GM20000 (cell line): Measurements from ENCODE around the gene RABGAP1L.

Experiments used
- DNase-seq: peaks from one replicate; pipeline ENCODE4 v3.0.0; 2012; ENCODE audit warnings: low spot score
- CTCF ChIP-seq: IDR thresholded peaks from 2 replicates; pipeline ENCODE4 v1.5.1; 2012; ENCODE audit warnings: mild to moderate bottlenecking, control low read depth; ENCODE audit errors: extremely low read depth, missing control alignments

RABGAP1L gene

DNA sequence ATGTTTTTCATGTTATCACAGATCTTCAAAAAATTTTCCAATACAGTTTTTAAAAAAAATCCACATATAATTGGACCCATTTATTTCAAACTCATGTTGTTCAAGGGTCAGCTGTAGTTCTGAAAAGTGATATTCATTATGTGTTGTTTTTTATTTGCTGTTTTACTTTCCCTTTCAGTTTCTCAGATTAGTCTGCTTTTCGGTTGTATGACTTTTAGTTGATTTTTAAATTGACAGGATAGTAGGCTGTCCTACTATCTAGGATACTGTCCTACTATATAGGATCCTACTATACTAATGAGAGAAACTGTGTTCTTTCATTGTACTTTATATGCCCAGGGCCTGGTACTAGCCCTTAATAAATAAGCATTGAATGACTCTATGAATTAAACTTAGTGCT, 254.9 kb downstream of the RABGAP1L start:
- no peak for DNase-seq
- no peak for TF ChIP-seq CTCF

GRCh38 chr1:174415506-174415905, 256.2 kb downstream of the RABGAP1L start:
- TF ChIP-seq CTCF: no peak
- no peak for DNase-seq

DNA sequence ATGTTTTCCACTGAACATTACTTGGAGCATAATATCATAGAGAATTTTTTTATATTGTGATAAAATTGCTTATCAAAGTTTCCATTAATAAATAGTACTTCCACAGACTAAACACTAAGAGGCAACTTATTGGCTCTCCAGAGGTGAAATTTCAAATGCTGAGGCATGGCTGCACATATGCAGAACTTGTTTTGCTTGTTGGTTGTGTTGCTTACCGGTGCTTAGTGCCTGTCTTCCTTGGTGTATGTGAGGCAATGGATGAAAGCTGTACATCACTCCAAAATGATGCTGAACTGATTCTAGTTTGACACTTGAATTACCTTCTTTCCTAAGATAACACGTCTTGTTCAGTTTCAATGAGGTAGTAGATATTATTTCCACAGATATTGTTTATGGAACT, 258.6 kb downstream of the RABGAP1L start:
- no peak for DNase-seq
- TF ChIP-seq CTCF: no peak

GRCh38 chr1:174425121-174425520, 265.8 kb downstream of the RABGAP1L start:
- TF ChIP-seq CTCF: no peak
- no peak for DNase-seq

DNA sequence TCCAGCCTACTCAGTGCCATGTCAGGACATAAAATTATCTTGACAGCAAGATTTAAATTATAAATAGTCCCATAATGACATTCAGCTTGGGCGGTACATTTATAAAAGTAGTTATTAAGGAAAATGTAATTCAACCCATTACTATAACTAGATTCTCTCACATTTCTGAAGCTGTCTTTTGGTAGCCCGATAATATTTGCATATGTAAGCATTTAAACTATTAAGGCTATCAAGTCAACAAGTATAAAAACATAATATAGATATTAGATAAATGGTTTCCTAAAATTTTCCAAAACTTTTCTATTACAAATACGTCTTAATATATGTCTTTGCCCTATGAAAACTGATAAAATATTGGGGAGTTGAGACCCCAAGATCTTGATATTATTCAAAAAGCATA, 266.8 kb downstream of the RABGAP1L start:
- no peak for DNase-seq
- no peak for TF ChIP-seq CTCF

DNA sequence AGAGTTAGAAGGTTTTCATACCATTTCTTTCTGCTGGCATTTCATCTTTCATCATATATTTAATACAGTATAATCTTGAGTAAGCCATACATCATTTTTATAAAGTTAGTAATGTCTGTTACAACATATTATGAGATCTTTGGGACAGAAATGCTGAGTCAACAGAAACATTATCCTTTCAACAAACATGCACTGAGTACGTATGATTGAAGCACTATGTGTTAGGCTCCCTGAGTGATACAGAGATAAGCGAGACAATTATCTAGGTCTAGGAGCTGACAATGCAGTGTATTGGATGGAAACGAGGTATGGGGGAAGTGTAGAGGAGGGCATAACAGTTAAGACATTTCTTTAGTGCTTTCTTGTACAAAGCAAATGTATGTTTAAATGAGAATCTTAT, 268.7 kb downstream of the RABGAP1L start:
- TF ChIP-seq CTCF: no peak

DNA sequence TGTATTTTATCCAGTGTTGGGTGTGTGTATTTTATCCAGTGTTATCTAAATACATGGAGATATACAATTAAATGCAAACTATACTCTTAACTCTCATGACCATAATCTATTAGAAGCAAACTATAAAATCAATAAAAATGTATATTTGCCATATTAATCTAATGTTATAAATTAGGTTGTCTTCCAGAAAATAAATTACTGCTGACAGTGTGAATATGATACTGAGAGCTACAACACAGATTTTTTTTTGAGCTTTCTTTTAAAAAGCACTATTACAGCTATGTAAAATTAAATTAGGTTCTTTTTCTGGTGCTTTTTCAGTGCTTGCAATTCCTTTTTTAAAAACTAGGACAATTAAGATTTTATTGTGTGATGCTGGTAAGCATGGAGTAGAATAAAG, 269.4 kb downstream of the RABGAP1L start:
- TF ChIP-seq CTCF: no peak
- DNase-seq: no peak

More for the DNA sequence above, 268.7 kb downstream of the RABGAP1L start:
- no peak for DNase-seq

DNA sequence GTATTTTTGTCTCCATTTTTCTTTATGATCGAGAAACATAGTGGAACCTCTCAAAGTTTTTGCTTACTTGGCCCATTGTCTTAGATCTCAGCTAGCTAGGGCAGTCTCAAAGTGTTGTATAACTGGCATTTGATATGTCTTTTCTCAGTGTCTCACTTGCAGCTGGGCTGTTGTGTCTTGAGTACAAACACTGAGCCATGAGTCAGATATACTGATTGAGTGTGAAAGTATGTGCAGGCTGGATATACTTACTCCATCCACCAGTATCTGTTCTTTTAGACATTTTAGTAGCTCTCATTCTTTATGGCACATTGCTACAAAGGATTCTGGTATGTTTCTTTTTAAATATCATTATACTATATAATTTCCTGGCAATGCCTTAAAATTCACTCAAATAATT, 274.1 kb downstream of the RABGAP1L start:
- no peak for DNase-seq
- TF ChIP-seq CTCF: no peak
